ENCODE data around the gene AGBL5.

The AGBL5 gene

DNA sequence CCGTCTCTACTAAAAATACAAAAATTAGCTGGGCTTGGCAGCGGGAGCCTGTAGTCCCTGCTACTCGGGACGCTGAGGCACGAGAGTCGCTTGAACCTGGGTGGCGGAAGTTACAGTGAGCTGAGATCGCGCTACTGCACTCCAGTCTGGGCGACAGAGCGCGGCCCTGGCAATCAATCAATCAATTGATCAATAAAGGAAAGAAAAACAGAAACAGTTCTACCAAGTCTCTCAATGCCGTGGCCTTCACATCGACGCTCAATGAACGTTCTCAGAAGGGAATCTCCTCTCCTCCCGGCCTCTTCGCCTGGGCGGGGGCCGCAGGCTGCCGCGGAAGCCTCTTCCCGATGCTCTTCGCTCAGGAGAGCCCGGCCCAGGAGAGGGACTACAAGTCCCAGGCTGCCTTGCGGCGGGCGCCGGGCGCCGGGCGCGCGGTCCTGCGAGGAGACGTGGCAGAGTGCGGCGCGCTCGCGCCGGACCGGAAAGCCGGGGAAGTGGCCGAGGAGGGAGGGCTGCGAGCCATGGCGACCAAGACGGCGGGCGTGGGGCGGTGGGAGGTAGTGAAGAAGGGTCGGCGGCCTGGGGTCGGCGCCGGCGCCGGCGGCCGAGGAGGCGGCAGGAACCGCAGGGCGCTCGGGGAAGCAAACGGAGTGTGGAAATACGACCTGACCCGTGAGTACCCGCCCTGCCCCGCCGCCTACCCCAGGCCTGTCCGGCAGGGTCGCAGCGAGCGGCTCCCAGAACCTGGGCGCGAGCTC is 18.8 kb upstream of the AGBL5 start, which contains the start of gene TMEM214:
TMEM214 (plus strand) TSS at position 471 of the 758 bp plus-strand sequence; CDS start at position 522, 51 bp downstream.
- peak within 1 kb of the TSS; percentile 81 for H3K4me3 ChIP-seq (ENCODE audit: low read length)
- TF ChIP-seq, protein P1, sequence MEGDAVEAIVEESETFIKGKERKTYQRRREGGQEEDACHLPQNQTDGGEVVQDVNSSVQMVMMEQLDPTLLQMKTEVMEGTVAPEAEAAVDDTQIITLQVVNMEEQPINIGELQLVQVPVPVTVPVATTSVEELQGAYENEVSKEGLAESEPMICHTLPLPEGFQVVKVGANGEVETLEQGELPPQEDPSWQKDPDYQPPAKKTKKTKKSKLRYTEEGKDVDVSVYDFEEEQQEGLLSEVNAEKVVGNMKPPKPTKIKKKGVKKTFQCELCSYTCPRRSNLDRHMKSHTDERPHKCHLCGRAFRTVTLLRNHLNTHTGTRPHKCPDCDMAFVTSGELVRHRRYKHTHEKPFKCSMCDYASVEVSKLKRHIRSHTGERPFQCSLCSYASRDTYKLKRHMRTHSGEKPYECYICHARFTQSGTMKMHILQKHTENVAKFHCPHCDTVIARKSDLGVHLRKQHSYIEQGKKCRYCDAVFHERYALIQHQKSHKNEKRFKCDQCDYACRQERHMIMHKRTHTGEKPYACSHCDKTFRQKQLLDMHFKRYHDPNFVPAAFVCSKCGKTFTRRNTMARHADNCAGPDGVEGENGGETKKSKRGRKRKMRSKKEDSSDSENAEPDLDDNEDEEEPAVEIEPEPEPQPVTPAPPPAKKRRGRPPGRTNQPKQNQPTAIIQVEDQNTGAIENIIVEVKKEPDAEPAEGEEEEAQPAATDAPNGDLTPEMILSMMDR (conservative IDR thresholded peaks at IDR 0.05; ENCODE audit: low read length), result no peak

DNA sequence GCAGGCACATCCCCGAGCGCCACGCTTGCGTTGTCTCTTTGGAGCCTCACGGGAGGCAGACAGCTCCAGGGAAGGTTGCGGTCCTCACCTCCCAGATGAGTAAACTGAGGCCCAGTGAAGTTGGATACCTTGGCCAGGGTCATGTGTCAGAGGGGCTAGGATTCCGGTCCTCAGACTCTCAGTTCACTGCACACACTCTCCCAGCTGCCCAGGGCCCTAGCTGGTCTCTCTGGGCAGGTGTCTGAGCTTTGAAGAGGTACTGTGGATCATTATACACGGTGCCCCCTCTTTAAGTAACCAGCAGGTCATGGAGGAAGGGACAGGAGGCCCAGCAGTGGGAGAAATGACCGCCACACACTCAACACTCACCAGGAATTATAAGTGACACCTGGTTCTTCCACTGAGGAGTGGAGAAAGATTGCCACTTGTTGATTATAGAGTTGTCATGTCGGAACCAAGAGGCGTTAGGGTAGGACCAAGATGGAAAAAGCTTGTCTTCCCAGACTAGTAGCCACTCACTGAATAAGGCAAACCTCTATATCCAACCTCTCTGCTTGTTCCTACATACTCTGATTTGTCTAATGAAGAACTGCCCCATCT is 18.1 kb upstream of the AGBL5 start:
- DNase-seq (ENCODE audit: low read depth), result no peak
- peak overlapping the region; percentile 81 for H3K4me3 ChIP-seq (ENCODE audit: low read length)
- TF ChIP-seq, protein P1 (conservative IDR thresholded peaks at IDR 0.05; ENCODE audit: low read length), result no peak

More for the DNA sequence above, 18.8 kb upstream of the AGBL5 start, which contains the start of gene TMEM214:
- DNase-seq (ENCODE audit: low read depth), result peak; percentile 90

DNA sequence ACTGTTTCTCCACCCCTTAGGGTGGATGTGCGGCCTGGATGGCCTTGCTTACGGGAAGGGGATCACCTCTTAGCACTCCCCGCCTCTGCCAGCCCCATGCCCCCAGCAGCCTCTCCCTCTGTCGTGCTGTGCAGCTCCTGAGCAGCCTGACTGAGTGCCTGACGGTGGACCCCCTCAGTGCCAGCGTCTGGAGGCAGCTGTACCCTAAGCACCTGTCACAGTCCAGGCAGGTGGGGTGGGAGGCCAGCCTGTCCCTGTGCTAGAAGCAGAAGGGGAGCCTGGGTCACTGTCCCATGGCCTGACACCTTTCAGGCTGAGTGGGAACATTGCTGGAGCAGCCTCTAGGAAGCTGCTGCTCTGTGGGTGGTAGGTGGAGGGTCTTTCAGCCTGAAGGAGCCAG is 13.5 kb upstream of the AGBL5 start:
- TF ChIP-seq, protein P1 (conservative IDR thresholded peaks at IDR 0.05; ENCODE audit: low read length), result no peak
- DNase-seq (ENCODE audit: low read depth), result no peak
- no peak overlapping the region for H3K4me3 ChIP-seq (ENCODE audit: low read length)

DNA sequence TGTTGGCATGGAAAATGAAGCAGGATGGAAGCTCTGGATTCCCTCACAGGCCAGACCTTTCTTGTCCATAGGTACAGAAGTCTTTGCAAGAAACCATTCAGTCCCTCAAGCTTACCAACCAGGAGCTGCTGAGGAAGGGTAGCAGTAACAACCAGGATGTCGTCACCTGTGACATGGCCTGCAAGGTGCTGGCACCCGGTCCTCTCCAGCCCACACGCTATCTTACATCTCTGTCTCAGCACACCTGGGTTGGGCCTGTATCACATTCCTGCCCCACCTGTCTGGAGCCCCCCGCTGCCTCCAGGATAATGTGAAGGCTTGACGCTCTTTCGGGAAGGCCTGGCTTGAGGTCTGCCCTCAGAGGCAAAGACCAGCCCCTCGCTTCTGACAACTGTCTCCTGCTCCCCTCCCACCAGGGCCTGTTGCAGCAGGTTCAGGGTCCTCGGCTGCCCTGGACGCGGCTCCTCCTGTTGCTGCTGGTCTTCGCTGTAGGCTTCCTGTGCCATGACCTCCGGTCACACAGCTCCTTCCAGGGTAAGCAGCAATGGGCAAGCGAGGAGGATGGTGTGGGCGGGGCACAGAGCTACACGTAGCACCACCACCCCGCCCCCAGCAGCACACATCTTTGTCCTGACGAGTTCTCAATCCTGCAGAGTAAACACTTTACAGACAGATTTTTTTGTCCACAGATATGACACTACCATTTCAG is 12.7 kb upstream of the AGBL5 start:
- TF ChIP-seq, protein P1 (conservative IDR thresholded peaks at IDR 0.05; ENCODE audit: low read length), result no peak
- DNase-seq (ENCODE audit: low read depth), result no peak
- no peak overlapping the region for H3K4me3 ChIP-seq (ENCODE audit: low read length)

DNA sequence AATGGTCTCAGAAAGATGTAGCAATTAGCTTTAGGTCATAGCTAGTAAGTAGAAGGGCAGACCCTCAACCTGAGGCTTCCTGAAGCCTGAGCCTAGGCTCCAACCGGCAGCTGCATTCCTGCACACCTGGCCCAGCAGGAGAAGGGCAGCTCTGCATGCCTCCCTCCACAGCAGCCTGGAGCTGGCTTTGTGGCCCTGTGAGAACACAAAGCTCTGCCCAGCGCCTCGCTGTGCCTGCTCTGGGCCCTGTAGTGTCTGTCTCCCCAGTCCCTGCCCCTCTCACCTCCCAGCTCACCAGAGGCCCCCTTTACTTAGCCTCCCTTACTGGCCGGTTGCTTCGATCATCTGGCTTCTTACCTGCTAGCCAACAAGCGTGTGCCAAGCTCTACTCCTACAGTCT is 12.0 kb upstream of the AGBL5 start:
- DNase-seq (ENCODE audit: low read depth), result no peak
- TF ChIP-seq, protein P1 (conservative IDR thresholded peaks at IDR 0.05; ENCODE audit: low read length), result no peak
- no peak overlapping the region for H3K4me3 ChIP-seq (ENCODE audit: low read length)

DNA sequence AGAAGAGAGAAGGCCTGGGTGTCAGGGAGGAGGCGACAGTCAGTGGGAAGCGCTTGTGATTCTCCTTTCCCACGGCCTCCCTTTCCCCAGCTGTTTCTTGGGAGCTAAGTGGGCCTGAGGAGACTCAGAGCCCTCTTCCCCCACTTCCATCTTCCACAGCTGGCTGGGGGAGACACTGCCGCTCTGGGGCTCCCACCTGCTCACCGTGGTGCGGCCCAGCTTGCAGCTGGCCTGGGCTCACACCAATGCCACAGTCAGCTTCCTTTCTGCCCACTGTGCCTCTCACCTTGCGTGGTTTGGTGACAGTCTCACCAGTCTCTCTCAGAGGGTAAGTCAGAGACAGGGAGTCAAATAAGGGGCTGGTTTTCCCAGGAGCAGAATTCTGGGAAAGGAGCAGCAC is 11.6 kb upstream of the AGBL5 start:
- H3K4me3 ChIP-seq (ENCODE audit: low read length), result no peak overlapping the region

More for the DNA sequence above, 11.6 kb upstream of the AGBL5 start:
- DNase-seq (ENCODE audit: low read depth), result no peak
- TF ChIP-seq, protein P1 (conservative IDR thresholded peaks at IDR 0.05; ENCODE audit: low read length), result no peak
